ENCODE data around the gene RHOD. TPM values are rescaled to one million over a fixed set of nuclear protein-coding genes. Genes with fewer than 3 reads are reported as not detected.
A peak's percentile ranks its signal among the peaks of the same experiment; 100 is the strongest.

RHOD gene
- total and polyA plus RNA-seq, 2 donors from 2014 or later: 20.9 to 50.2 TPM

- DNase-seq (peak in 1 of 5 donors; percentile 41), FAIRE-seq (no peak)
- Histone ChIP-seq H3K36me3 (ENCODE audit: control insufficient read depth in 2 of 3, insufficient read depth in 3 of 3, low read length in 3 of 3) (no peaks in the 10 kb centered on the region), H3K4me3 (ENCODE audit: low read length in 3 of 3) (no peak overlapping the region), H3K4me1 (ENCODE audit: control insufficient read depth in 2 of 3, insufficient read depth in 2 of 3, low read depth in 1 of 3, low read length in 3 of 3) (no peaks in the 10 kb centered on the region), H3K9me3 (ENCODE audit: control insufficient read depth in 2 of 3, insufficient read depth in 1 of 3, low read length in 3 of 3) (no peaks in the 10 kb centered on the region), H3K9ac (ENCODE audit: low read length in 3 of 3) (no peak overlapping the region), H3K27me3 (ENCODE audit: control insufficient read depth, insufficient read depth, low read length) (no peaks in the 10 kb centered on the region), H3K27ac (ENCODE audit: low read depth in 2 of 2, low read length in 2 of 2) (no peak overlapping the region)
- intact Hi-C loops (cut with DNase I): no loop called here
- TF ChIP-seq CTCF (IDR thresholded peaks at IDR 0.05; ENCODE audit: borderline replicate concordance, extremely low read depth, insufficient read depth): no peak
Measured at GRCh38 chr11:67113231-67113721, 56.6 kb downstream of the RHOD start.

- Histone ChIP-seq H3K36me3 (ENCODE audit: control insufficient read depth in 2 of 3, insufficient read depth in 3 of 3, low read length in 3 of 3) (no peaks in the 10 kb centered on the region), H3K9me3 (ENCODE audit: control insufficient read depth in 2 of 3, insufficient read depth in 1 of 3, low read length in 3 of 3) (no peaks in the 10 kb centered on the region), H3K4me3 (ENCODE audit: low read length in 3 of 3) (no peak overlapping the region), H3K27ac (ENCODE audit: low read depth in 2 of 2, low read length in 2 of 2) (no peak overlapping the region), H3K9ac (ENCODE audit: low read length in 3 of 3) (no peak overlapping the region), H3K4me1 (ENCODE audit: control insufficient read depth in 2 of 3, insufficient read depth in 2 of 3, low read depth in 1 of 3, low read length in 3 of 3) (no peaks in the 10 kb centered on the region), H3K27me3 (ENCODE audit: control insufficient read depth, insufficient read depth, low read length) (no peaks in the 10 kb centered on the region)
- intact Hi-C loops (cut with DNase I): no loop called here
- no peak for TF ChIP-seq CTCF (IDR thresholded peaks at IDR 0.05; ENCODE audit: borderline replicate concordance, extremely low read depth, insufficient read depth)
- FAIRE-seq (no peak), DNase-seq (peak in 1 of 5 donors; percentile 60)
Measured at GRCh38 chr11:67114275-67114896, 57.7 kb downstream of the RHOD start.

GRCh38 chr11:67116758-67117105 lies 60.1 kb downstream of the RHOD start:
- Histone ChIP-seq H3K27ac (ENCODE audit: low read depth in 2 of 2, low read length in 2 of 2) (no peak overlapping the region), H3K4me1 (ENCODE audit: control insufficient read depth in 2 of 3, insufficient read depth in 2 of 3, low read depth in 1 of 3, low read length in 3 of 3) (peaks cover 0 to 3% (median 0%) of the 10 kb centered on the region in 3 donors), H3K9ac (ENCODE audit: low read length in 3 of 3) (no peak overlapping the region), H3K9me3 (ENCODE audit: control insufficient read depth in 2 of 3, insufficient read depth in 1 of 3, low read length in 3 of 3) (no peaks in the 10 kb centered on the region), H3K4me3 (ENCODE audit: low read length in 3 of 3) (no peak overlapping the region), H3K27me3 (ENCODE audit: control insufficient read depth, insufficient read depth, low read length) (no peaks in the 10 kb centered on the region), H3K36me3 (ENCODE audit: control insufficient read depth in 2 of 3, insufficient read depth in 3 of 3, low read length in 3 of 3) (no peaks in the 10 kb centered on the region)
- no peak for TF ChIP-seq CTCF (IDR thresholded peaks at IDR 0.05; ENCODE audit: borderline replicate concordance, extremely low read depth, insufficient read depth)
- intact Hi-C loops (cut with DNase I): no loop called here
- DNase-seq (peak in 2 of 5 donors; percentile 41 to 75), FAIRE-seq (no peak)
